Stimulated activated CD8-positive, alpha-beta memory T cell treated with anti-CD3 and anti-CD28 coated beads, Interleukin-2, amount 100 ng/mL, for 1 hour (primary cell): Measurements from ENCODE around the gene ANGPTL8.

ENCODE experiments used
- DNase-seq, 2 donors: peaks; one replicate each; pipeline ENCODE4 v3.0.0-alpha.2; 2020; ENCODE audit warnings: low read depth in 2 of 2

The ANGPTL8 gene

DNA sequence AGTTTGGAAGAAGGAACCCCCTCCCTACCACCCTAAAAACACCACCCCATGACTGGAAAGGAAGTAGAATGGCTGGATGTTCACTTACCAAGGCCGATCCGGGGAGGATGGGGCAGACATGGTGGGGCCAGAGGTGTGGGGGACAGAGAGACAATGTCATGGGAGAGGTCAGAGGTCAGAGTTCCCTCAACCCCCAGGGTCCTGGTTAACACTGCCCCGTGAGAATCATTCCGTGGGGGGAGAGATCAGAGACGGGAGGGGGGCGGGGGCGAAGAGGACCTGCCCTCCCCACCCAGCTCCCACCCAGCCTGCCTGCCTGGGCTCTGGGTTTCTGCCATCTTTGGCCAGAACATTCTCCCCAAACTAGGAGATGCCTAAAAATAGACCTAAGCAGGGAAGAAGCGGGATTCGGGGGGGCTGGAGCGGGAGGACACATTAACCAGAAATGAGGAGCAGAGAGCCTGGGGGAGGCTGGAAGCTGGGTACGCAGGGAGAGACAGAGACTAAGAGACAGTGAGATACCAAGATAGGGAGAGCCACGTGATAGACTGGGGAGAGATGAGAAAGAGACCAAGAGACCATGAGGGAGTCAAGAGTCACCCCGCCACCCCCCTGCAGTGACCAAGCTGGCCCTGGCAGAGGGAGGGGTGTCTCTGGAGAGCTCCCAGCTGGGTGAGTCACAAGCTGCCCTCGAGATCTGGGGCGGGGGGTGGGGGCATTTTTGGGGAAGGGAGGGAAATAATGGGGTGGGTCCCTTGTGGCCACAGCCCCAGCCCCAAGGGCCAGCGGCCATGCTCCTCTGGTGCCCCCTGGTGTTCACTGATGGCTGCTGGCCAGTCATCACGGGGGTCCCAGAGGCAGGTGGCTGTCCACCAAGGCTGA, 36.0 kb upstream of the ANGPTL8 start:
- DNase-seq = peak in 1 of 2 donors; percentile 21

DNA sequence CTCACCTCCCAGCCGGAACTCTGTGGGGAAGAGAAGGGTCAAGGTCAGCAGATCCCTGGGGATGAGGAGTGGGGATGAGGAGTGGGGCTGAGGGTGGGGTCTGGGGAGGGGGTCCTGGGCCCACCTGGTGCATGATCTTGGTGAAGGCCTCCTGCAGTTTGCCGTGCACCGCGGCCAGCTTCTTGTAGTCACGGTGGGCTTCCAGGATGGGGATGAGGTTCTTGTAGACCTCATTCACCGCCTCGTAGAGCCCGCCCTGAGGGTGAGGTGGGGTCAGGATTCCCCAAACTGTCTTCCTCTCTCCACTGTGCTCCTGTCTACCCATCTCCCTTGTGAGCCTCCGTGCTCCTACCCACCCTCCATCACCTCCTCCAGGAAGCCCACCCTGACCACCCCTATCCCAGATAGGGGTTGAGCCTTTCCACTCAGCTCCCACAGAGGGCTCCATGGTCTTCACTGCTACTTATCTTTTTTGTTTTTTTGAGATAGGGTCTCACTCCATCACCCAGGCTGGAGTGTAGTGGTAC, 35.3 kb upstream of the ANGPTL8 start:
- no peak for DNase-seq

- no peak for DNase-seq
These were observed 34.5 kb upstream of the ANGPTL8 start for GRCh38 chr19:11204943-11205349.

DNA sequence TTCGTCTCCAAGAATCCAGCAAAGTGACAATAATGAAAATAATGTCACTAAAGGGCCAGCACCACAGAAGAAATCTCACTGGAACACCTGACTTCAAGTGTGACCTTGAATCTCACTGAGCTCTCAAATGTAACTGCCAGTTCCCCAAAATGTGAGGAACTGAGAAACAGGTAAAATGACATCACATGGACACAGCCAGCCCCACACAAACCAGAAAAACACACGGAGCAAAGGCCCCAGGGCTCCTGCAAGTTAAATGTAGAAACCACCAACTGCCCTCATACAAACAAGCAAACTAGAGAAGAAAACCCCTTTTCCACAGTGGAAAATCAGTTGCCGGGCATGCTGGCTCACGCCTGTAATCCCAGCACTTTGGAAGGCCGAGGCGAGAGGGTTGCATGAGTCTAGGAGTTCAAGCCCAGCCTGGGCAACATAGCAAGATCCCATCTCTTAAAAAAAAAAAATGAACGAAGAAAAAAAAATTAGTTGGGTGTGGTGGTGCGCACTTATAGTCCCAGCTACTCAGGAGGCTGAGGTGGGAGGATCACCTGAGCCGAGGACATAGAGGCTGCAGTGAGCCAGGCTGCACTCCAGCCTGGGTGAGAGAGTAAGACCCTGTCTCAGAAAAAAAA, 33.4 kb upstream of the ANGPTL8 start:
- no peak for DNase-seq

- no peak for DNase-seq
These were observed 30.6 kb upstream of the ANGPTL8 start for GRCh38 chr19:11208561-11209471.

DNA sequence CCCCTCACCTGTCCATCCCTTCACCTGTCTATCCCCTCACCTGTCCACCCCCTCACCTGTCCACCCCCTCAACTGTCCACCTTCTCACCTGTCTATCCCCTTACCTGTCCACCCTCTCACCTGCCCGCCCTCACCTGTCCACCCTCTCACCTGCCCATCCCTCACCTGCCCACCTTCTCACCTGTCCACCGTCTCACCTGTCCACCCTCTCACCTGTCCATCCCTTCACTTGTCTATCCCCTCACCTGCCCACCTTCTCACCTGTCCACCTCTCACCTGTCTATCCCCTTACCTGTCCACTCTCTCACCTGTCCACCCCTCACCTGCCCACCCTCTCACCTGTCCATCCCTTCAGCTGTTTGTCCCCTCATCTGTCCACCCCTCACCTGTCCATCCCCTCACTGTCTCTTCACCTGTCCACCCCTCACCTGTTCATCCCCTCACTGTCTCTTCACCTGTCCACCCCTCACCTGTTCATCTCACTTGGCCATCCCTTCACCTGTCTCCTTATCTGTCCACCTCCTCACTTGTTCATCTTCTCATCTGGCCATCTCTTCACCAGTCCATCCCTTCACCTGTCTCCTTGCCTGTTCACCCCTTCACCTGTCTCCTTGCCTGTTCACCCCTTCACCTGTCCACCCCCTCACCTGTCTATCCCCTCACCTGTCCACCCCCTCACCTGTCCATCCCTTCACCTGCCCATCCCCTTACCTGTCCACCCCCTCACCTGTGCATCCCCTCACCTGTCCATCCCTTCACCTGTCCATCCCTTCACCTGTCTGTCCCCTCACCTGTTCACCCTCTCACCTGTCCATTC, 29.4 kb upstream of the ANGPTL8 start:
- no peak for DNase-seq

- DNase-seq = no peak
These were observed 28.8 kb upstream of the ANGPTL8 start for GRCh38 chr19:11210656-11210928.

GRCh38 chr19:11214387-11214786, 25.0 kb upstream of the ANGPTL8 start:
- DNase-seq = no peak

DNA sequence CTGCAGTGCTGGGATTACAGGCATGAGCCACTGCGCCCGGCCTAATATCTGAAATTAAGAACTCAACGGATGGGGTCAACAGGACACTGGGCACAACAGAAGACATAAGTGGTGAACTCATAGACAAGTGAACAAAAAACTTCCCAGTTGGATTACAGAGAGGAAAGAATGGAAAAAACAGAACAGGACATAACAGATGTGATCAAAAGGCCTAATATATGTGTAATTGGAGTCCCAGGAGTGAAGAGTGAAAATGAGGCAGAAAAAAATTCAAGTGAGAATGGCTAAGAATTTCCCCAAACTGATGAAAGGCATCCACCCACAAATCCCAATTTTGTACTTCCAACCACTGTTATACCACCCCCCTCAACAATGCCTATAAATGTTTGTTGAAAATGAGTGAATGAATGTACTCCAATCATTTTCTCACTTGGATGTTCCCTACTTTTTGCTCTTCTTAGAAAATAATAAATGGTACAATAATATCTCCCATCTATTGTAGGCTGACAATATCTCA, 18.3 kb upstream of the ANGPTL8 start:
- no peak for DNase-seq

DNA sequence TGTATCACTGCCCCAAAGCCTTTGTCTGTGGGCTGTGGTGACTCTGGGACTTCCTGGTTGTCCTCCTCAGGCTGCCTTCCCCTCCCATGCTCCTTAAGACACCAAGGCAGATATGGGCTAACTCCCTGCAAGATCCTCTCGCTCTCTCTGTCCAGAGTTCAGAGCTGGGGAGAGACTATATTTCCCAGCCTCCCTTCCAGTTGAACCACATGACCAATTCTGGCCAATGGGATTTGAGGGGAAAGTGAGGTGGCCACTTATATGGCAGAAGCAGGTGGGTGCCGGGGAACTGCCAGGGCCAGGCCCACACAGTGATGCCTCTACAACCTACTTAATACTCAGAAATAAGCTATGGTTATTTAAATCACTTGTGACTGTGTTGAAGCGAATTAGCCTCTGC, 16.2 kb upstream of the ANGPTL8 start:
- no peak for DNase-seq

DNA sequence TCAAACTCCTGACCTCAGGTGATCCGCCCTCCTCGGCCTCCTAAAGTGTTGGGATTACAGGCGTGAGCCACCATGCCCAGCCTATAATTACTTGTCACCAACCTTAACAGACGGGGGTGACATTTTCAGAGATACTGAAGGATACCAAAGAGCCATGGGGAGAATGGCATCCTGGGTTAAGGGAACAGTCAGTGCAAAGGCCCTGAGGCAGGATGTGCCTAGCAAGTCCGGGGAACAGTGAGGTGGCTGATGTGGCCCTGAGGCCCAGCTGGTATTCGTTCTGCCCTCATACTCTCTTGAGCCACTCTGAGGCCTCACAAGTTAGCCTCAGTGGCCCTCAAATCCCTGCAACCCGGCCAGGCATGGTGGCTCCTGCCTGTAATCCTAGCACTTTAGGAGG, 15.0 kb upstream of the ANGPTL8 start:
- no peak for DNase-seq

DNA sequence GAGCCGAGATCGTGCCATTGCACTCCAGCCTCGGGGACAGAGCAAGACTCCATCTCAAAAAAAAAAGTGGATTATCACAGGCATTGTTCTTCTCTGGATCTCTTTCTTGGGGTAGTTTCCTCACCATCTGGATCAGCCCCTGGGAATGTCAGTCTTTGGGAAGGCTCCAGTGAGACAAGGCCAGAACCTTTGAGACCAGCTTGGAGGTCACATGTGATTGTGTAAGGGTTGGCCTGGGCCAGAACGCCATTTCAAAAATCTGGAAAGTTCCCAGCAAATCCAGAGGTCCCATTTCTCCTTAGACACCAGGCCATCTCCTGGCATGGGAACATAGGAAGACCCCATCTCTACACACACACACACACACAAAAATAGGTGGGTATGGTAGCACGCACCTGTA, 14.2 kb upstream of the ANGPTL8 start:
- no peak for DNase-seq

DNA sequence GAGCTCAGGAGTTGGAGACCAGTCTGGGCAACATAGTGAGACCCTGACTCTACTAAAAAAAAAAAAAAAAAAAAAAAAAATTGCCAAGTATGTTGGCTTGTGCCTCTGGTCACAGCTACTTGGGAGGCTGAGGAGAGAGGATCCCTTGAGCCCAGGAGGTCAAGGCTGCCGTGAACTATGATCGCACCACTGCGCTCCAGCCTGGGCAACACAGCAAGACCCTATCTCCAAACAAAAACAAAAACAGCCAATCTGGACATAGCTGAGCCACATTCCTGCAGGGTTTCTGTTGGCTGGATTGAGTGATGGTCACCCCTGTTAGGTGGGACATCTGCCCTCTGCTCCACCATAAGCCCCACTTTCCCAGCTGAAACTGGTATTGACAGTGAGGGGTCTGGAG, 13.6 kb upstream of the ANGPTL8 start:
- DNase-seq = no peak

- no peak for DNase-seq
These were observed 12.7 kb upstream of the ANGPTL8 start for GRCh38 chr19:11226716-11227166.

GRCh38 chr19:11227195-11227886, 12.1 kb upstream of the ANGPTL8 start:
- DNase-seq = no peak

GRCh38 chr19:11230621-11231386, 8.6 kb upstream of the ANGPTL8 start:
- DNase-seq = no peak

- no peak for DNase-seq
These were observed 6.9 kb upstream of the ANGPTL8 start for GRCh38 chr19:11232555-11232954.

DNA sequence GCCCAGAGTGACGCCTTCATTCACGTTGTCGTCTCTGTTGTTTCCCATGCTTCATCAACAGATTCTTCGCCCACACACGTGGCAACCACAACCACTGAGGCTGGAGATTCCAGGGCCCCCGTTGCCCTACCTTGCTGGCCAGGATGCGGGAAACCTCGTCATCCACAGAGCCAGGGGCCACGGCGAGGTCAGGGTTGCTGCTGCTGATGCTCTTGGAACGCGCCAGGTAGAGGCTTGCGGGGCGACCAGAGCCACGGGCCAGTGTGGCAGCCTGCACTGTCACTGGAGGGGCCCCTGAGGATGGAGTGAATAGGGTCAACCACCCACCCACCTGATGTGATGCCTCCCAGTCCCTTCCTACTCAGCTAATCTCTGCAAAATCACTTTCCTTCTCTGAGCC, 6.3 kb upstream of the ANGPTL8 start:
- no peak for DNase-seq

- DNase-seq = no peak
These were observed 4.8 kb upstream of the ANGPTL8 start for GRCh38 chr19:11234486-11235075.
